Activated CD4-positive, alpha-beta T cell treated with anti-CD3 and anti-CD28 coated beads for 48 hours (primary cell): ENCODE measurements around the gene MAP4K4.

Experiments used
- DNase-seq: peaks from one replicate; pipeline ENCODE4 v3.0.0-alpha.2; 2020

Gene MAP4K4

DNA sequence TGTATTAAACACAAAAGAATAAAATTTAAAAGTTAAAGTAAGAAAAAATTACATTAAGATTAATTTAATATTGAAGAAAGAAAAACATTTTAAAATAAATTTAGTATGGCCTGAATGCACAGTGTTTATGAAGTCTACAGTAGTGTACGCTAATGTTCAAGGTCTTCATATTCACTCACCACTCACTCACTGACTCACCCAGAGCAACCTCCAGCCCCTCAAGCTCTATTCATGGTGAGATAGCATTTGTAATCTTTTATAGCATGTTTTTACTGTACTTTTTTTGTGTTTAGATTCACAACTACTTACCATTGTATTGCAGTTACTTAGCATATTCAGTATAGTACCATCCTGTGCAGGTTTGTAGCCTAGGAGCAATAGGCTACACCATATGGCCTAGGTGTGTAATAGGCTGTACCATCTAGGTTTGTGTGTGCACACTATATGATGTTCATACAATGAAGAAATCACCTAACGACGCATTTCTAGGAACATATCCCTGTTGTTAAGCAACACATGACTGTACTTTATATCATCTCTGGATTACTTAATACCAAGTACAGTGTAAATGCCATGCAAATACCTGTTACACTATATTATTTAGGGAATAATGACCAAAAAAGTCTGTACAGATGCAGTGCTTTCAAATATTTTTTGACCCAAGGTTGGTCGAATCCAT lies 150.3 kb downstream of the MAP4K4 start:
- DNase-seq = no peak

DNA sequence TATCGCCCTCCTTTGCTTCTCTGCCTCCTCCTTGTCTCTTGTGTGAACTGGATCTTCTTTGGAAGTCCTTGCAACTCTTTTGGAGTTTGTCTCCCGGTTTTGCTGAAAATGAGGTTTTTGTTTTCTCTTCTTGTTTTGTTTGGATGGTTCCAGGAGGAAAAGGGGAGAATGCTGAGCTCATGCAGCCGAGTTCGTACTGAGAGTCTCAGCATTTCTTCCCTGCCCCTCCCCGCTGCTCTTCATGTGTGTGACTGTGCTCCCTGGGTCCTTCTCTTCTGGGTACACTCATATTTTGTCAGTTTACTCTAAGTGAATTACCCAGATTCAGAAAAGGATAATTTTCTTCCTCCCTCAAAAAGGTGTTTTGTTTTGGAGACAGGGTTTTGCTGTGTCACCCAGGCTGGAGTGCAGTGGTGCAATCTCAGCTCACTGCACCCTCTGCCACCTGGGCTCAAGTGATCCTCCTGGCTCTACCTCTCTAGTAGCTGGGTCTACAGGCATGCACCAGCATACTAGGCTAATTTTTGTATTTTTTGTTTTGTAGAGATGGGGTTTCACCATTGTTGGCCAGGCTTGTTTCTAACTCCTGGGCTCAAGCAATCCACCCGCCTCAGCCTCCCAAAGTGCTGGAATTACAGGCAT lies 151.4 kb downstream of the MAP4K4 start:
- DNase-seq = no peak

DNA sequence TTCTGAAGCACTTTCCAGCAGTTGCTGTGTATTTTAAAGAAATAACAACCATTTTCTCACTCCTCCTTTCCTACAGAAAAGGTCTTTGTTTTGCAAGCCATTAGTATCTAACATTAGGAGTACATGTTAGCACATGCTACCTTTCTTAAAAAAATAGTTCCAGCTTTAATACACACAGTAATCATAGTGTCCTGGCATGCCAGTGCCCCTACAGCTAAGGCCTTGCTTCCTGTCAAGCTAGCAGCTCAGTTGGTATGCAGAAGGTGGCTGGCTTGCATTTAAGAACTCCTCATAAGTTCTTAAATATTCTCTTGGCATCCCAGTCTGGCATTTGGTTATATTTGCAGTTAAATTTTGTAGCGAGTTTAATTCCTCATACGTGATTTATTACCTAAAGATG lies 152.9 kb downstream of the MAP4K4 start:
- no peak for DNase-seq

DNA sequence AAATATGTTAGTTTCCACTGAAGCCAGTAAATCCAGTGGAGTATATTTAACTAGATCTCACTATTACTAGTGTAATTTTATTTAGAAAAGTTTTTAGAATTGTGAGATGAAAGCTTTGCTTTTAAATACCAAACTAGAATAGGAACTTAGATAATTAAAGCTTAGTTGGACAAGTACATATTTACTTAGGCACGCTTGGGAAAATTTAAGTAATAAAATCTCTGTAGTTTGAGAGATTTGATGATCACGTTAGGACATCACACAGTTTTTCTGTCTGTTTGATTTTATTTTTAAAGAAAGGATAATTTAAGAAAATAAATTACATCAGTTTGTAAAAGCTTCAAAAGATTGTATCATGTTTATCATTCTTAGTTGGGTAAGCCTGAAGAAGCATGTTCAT lies 153.5 kb downstream of the MAP4K4 start:
- DNase-seq = no peak

DNA sequence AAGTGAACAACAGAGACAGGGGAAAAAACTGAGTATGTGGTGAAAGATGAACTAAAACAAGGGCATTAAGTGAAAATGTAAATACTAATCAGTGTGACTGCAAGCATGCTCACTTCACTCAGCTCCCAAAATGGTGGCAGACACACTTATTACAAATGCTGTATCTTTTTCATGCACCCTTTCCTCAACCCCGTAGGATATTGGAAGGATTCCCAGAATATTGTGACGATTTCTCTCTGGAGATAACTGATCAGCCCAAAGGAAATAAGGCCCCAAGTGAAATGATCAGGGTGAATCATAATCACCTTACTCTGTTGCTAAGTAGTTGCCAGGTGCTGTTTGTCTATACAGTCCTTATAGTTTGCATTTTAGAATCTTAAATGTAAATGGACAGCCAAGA lies 155.3 kb downstream of the MAP4K4 start:
- DNase-seq = no peak

DNA sequence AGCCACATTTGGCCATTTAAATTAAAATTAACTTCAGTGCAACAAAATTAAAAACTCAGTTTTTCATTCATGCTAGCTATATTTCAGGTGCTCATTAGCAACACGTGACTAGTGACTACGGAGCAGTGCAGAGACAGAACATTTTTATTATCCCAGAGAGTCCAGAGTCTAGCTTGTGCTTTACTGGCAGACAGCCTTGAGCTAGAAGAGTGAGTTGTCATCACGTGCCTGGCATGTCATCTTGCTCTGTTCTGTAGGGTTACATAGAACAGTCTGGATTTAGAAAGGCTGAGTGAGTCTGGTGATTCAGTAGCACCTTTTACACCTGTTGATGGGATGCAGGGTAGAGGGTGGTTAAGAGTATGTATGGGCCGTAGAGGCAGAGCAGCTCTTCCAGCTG lies 157.4 kb downstream of the MAP4K4 start:
- no peak for DNase-seq

DNA sequence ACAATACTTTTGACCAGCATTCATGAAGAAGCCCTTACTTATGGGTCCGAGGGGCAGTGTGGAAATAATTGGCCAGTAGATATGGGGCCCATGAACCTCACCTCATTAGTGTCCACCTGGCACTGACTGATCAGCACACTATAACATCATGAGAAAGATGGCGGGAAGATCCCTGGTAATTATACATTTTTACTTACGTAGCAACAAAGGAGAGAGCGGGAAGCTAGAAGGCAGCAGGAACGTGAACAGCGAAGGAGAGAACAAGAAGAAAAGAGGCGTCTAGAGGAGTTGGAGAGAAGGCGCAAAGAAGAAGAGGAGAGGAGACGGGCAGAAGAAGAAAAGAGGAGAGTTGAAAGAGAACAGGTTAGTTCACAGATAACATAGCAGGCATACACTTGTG lies 158.3 kb downstream of the MAP4K4 start:
- DNase-seq = no peak

DNA sequence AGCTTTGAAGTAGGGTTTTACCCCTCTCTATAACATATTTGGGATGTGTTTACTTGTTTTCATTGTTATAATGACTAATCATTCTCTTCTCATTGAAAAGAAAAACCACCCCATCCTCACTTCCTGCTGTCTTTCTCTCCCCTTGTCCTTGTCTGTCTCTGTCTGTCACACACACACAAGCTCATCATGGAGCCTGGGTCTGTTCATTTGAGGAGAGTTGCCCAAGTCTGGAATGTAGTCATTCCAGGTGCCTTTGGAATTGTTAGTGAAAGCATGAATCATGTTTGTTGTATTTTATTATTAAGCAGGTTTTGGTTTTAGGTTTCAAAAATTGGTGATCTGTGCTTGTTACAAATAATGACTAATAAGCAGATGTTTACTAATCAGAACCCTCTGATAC lies 160.7 kb downstream of the MAP4K4 start:
- DNase-seq = no peak

DNA sequence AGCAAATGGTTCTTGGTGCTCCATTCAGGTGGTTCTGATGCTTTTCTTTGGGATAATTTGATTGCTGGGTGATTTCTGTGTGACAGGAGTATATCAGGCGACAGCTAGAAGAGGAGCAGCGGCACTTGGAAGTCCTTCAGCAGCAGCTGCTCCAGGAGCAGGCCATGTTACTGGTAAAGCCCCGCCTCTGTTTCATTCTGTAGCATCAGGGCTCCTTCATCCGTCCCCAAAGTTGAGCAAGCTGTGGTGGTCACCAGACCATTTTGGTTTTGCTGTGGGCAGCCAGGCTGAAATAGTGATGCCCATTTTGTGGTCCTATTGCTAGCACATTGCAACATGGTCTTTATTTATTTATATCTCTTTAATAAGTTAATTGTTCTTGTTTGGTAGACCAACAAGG lies 161.4 kb downstream of the MAP4K4 start:
- no peak for DNase-seq

DNA sequence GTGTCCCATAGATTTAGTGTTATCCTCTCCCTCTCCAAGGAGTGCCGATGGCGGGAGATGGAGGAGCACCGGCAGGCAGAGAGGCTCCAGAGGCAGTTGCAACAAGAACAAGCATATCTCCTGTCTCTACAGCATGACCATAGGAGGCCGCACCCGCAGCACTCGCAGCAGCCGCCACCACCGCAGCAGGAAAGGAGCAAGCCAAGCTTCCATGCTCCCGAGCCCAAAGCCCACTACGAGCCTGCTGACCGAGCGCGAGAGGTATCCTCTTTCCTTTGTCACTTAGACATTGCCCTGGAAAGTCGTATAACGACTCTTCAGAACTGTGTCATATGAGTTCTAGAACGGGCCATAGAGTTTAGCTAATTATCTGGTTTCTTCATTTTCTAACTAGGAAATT lies 162.1 kb downstream of the MAP4K4 start:
- no peak for DNase-seq

DNA sequence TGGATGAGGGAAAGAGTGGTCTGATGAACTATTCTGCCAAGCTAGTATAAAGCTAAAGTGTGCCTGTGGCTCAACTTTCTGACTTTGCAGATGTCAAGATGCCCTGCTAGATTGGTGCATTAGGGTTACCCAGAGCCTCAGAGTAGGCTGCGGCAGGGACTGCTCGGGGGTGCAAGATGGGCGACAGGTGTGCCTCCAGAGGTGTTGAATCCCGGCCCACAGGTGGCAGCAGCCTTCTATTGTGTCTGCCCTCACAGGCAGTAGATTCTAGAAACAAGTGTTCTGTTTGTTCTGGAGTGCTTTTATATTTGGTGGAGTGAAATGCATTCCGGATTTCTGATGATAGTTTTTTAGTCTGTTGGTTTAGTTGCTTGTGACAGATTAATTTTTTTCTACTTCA lies 162.7 kb downstream of the MAP4K4 start:
- DNase-seq = no peak

DNA sequence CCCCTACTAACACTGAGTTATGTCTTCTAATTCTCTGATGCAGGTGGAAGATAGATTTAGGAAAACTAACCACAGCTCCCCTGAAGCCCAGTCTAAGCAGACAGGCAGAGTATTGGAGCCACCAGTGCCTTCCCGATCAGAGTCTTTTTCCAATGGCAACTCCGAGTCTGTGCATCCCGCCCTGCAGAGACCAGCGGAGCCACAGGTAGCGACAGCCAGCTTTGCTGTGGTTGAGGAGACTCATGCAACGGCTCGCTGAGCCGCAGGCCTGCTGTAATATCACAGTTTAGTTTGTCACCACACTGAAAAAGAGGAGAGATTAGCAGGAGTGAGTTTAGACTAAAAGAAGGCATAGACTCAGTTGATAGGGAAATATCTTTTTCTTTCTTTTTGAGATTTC lies 163.3 kb downstream of the MAP4K4 start:
- DNase-seq = no peak

DNA sequence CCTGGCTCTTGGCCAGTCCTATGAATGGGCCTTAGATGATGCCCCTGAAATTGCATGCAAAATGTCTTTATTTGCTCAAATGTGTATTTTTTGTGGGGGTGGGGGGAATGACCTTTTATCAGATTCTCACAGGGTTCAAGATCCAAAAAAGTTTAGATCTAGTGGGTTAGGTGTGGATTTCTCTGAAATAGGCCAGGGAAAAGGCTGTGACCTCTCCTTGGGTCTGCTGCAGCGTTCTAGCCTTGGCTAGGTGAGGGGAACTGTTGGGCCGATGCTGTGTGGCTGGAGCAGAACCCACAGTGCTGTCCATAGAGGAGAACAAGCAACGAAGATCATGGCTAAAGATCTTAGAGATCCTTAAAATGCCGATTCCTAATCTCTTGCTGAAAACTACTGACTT lies 163.9 kb downstream of the MAP4K4 start:
- no peak for DNase-seq

DNA sequence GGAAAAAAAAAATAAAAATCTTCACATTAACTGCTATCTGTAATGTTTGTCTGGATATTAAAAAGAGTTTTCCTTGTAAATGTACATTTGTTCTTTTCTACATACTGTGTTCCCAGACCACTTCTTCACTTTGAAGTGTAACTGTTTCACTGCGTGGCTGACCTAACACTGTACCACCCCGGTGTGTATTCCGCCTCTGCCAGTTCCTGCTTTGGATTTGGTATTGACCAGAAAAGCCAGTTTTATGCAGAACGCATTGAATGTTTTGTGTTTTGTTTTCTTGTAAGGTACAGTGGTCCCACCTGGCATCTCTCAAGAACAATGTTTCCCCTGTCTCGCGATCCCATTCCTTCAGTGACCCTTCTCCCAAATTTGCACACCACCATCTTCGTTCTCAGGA lies 166.0 kb downstream of the MAP4K4 start:
- DNase-seq = no peak

DNA sequence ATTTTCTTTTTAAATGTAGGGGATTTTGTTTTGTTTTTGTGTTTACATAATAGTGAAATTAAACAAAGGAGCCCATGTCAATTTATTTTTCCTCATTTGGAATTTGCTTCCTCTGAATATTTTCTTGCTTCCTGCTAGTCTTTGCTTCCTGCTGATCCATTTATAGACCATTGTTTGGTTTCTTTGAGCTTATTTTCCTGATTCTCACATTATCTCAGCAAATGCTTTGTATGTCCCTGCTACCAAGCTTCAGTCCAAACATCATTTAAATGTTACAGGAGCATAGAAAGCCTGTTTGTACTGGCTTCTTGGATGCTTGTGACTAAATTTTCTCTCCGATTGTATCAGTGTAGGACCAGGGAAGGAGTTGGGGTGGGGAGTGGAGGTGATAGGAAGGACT lies 166.9 kb downstream of the MAP4K4 start:
- no peak for DNase-seq

DNA sequence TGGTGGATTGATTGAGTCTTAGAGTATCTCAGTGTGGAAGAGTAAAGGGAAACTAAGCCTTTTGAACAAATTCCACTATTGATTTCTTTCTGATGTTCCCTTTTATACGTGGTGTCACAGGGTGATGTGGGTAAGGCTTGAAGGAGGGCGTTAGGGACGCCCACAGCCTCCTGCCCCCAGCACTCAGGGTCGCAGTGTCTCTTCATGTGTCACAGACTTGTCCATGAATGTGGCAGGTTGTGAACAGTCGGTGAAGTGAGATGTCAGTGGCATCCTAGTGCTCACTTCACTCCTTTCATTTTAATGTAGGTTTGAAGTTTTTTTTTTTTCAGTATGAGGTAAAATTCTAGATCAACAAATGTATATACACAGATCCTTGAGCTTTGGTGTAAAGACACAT lies 171.0 kb downstream of the MAP4K4 start:
- no peak for DNase-seq

DNA sequence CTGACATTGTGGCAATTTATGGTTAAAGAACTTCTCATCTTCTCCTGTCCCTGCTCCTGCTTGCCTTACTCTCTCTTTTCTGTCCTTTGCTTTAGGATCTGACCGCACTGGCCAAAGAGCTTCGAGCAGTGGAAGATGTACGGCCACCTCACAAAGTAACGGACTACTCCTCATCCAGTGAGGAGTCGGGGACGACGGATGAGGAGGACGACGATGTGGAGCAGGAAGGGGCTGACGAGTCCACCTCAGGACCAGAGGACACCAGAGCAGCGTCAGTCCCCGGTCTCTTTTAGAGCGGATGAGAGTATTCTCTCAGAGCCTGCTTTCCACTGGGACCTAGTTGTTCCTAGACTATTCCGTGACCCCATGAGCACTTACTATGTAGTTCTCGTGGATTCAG lies 172.0 kb downstream of the MAP4K4 start:
- DNase-seq = no peak

DNA sequence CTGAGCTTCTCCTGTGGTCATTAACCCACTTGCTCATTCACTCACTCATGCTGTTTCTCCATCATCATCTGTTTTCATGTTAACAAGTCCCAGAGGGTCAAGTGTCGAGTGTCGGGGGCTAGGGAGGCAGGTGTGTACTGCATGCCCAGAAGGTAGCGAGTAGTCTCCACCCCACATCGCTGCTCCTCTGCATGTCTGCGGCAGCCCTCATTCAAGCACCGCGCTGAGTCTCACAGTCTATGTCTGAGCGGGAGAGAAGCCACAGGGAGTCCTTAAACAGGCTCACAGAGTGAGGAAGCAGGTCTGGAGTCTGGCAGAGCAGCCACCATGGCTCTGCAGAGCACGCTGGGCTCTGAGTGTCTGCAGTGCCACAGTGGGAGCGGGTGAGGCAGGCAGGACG lies 172.9 kb downstream of the MAP4K4 start:
- no peak for DNase-seq

DNA sequence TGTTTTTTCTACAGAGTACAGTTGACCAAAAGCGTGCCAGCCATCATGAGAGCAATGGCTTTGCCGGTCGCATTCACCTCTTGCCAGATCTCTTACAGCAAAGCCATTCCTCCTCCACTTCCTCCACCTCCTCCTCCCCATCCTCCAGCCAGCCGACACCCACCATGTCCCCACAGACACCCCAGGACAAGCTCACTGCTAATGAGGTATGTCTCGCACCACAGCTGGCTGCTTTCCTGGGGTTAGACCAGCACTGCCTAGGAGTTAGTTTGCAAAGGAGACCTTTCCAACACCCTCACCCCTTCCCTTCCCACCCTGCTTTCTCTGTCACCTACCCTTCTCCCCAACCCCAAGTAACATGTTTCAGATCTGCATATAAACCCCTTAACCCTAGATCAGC lies 174.0 kb downstream of the MAP4K4 start:
- no peak for DNase-seq

DNA sequence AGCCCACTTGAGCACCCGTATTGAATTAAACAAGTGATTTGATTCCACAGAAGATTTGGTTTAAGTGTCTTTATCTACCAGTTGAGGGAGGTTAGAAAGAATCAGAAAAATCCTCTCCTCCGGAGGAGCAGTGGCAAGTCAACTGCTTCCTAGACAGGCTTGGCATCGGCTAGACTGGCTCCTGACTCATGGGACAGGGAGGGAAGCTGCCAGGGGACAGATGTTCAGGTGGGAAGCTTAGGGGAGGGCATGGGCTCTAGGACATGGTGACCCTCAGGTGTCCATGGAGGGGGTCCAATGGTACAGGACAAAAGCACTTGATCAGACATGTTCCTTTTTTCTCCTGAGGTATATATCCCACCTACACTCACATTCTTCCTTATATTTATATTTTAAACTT lies 175.0 kb downstream of the MAP4K4 start:
- DNase-seq = no peak

DNA sequence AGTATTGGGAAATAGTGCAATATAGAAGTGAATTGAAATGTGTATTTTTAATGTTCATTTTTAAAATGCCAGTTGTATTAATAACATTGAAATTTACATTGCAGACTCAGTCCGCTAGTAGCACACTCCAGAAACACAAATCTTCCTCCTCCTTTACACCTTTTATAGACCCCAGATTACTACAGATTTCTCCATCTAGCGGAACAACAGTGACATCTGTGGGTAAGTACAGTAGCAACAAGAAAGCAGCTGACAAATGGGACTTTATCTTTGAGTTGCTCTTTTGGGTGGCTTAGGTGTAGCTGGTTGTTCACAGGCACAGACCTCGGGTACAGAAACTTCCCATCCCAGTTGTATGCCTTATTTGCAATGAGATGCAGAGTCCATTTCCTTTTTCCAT lies 176.0 kb downstream of the MAP4K4 start:
- DNase-seq = no peak

DNA sequence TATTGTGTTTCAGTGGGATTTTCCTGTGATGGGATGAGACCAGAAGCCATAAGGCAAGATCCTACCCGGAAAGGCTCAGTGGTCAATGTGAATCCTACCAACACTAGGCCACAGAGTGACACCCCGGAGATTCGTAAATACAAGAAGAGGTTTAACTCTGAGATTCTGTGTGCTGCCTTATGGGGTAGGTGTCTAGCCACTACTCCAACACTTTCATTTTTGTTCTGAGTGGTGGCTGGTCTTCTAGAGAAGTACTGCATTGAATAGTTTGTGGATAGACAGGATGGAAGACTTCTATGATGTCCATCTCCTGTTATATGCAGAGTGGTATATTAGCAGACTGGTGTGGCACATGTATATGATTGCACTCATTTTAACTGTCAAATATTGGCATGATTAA lies 176.6 kb downstream of the MAP4K4 start:
- no peak for DNase-seq

DNA sequence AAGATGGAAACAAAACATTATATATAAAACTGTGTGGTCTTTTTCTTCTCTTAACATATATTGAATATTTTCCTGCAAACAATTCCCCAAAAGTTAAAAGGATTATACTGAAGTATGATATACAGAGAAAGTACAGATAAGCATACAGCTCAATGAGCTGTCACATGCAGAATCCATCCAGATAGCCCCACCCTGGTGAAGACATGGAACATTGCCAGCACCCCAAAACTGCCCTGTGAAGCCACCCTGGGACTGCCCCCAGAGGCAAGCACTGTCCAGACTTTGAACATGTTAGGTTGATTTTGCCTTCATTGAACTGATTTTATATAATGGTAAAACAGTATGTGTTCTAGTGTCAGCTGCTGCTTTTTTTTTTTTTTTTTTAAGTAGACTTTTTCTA lies 182.0 kb downstream of the MAP4K4 start:
- no peak for DNase-seq

DNA sequence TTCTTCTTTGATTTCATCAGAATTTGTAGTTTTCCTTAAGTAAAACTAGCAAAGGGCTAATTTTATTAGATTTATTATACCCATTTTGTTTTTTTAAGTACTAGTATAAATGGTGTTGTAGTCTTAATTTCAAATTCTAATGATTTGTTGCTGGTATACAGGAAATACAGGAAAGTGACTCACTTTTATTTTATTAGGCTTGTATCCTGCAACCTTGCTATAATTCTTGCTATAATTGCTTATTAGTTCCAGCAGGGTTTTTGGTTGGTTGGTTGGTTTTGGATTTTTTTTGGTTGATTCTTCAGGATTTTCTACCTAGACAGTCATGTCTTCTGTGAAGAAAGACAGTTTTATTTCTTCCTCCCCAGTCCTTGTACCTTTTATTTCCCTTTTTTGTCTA lies 183.6 kb downstream of the MAP4K4 start:
- no peak for DNase-seq

DNA sequence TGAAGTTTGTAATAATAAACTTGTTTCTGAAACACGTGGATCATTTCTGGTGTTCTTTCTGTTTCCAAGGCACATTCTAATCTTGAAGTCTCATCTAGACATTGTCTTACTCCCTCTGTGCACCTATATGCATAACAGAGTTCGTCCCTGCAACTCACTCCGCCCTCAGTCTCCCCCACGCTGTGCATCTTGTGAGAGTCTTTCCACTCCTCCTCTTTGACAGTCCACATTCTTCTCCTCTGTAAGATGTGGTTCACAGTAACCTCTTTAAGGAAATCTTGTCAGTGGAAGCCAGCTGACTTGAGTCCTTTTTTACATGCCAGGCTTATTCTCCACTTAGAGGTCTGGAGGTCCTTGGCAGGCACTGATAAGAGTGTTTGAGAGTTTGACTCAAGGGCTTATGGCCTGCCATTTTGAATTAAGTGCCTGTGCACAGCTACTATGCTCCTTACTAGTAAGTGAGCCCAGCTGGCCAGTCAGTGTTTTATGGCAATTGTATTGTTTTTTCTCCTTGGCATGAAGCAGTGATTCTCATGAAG lies 185.3 kb downstream of the MAP4K4 start:
- no peak for DNase-seq
